H9 (cell line): ENCODE results near the gene MSS51. TPM values are rescaled to one million over a fixed set of nuclear protein-coding genes. Genes with fewer than 3 reads are reported as not detected.

Source experiments
- DNase-seq: peaks from one replicate; pipeline ENCODE4 v3.0.0-alpha.2; 2017
- H2AFZ ChIP-seq: one replicate; pipeline ENCODE4 v1.6.1; 2013; ENCODE audit warnings: mild to moderate bottlenecking, low read length, control low read depth, moderate library complexity
- H2AK5ac ChIP-seq: 2 replicates; pipeline ENCODE4 v1.6.1; 2013; ENCODE audit warnings: low read length, control low read depth, mixed read lengths; ENCODE audit not compliant: insufficient read length
- H2BK120ac ChIP-seq: one replicate; pipeline ENCODE4 v1.6.1; 2013; ENCODE audit warnings: low read depth, mild to moderate bottlenecking, low read length, control low read depth, inconsistent platforms; ENCODE audit not compliant: poor library complexity, severe bottlenecking
- H2BK12ac ChIP-seq: 2 replicates; pipeline ENCODE4 v1.6.1; 2013; ENCODE audit warnings: low read length, control low read depth, mixed read lengths, low read depth; ENCODE audit not compliant: insufficient read length
- H2BK15ac ChIP-seq: 2 replicates; pipeline ENCODE4 v1.6.1; 2013; ENCODE audit warnings: low read depth, low read length, control low read depth
- H2BK20ac ChIP-seq: one replicate; pipeline ENCODE4 v1.6.1; 2013; ENCODE audit warnings: low read depth, mild to moderate bottlenecking, low read length, control low read depth, inconsistent platforms; ENCODE audit not compliant: poor library complexity, severe bottlenecking
- H2BK5ac ChIP-seq: 2 replicates; pipeline ENCODE4 v1.6.1; 2013; ENCODE audit warnings: low read length, control low read depth, mixed read lengths; ENCODE audit not compliant: insufficient read length
- H3K14ac ChIP-seq: 2 replicates; pipeline ENCODE4 v1.6.1; 2013; ENCODE audit warnings: low read length, control low read depth; ENCODE audit not compliant: insufficient read depth
- H3K18ac ChIP-seq: 2 replicates; pipeline ENCODE4 v1.6.1; 2013; ENCODE audit warnings: low read depth, mild to moderate bottlenecking, mixed read lengths, low read length, control low read depth; ENCODE audit not compliant: insufficient read length
- H3K23ac ChIP-seq: 2 replicates; pipeline ENCODE4 v1.6.1; 2013; ENCODE audit warnings: low read length, control low read depth, mixed read lengths, low read depth; ENCODE audit not compliant: insufficient read length
- H3K23me2 ChIP-seq: 2 replicates; pipeline ENCODE4 v1.6.1; 2013; ENCODE audit warnings: low read depth, mild to moderate bottlenecking, mixed read lengths, low read length, control low read depth; ENCODE audit not compliant: insufficient read length, poor library complexity, severe bottlenecking
- H3K27ac ChIP-seq: 2 replicates; pipeline ENCODE4 v1.5.1; 2013; ENCODE audit warnings: low read length, control low read depth, mixed read lengths, low read depth; ENCODE audit not compliant: insufficient read length
- H3K27me3 ChIP-seq: 2 replicates; pipeline ENCODE4 v1.6.1; 2013; ENCODE audit warnings: low read length, control low read depth, inconsistent platforms; ENCODE audit not compliant: insufficient read depth
- H3K4ac ChIP-seq: 2 replicates; pipeline ENCODE4 v1.6.1; 2013; ENCODE audit warnings: low read depth, mild to moderate bottlenecking, control low read depth, inconsistent platforms, low read length, moderate library complexity
- H3K4me1 ChIP-seq: 2 replicates; pipeline ENCODE4 v1.6.1; 2013; ENCODE audit warnings: low read length, control low read depth, inconsistent platforms; ENCODE audit not compliant: insufficient read depth
- H3K4me2 ChIP-seq: 2 replicates; pipeline ENCODE4 v1.6.1; 2013; ENCODE audit warnings: low read length, control low read depth, mixed read lengths; ENCODE audit not compliant: insufficient read length, insufficient read depth
- H3K56ac ChIP-seq: 2 replicates; pipeline ENCODE4 v1.6.1; 2013; ENCODE audit warnings: low read depth, mild to moderate bottlenecking, mixed read lengths, low read length, control low read depth; ENCODE audit not compliant: insufficient read length
- H3K79me1 ChIP-seq: 2 replicates; pipeline ENCODE4 v1.6.1; 2013; ENCODE audit warnings: low read depth, mild to moderate bottlenecking, moderate library complexity, low read length, control low read depth, inconsistent platforms; ENCODE audit not compliant: insufficient read depth, poor library complexity, severe bottlenecking
- H3K79me2 ChIP-seq: 2 replicates; pipeline ENCODE4 v1.6.1; 2013; ENCODE audit warnings: low read length, control low read depth, inconsistent platforms; ENCODE audit not compliant: insufficient read depth
- H3K9ac ChIP-seq: 2 replicates; pipeline ENCODE4 v1.6.1; 2013; ENCODE audit warnings: low read length, control low read depth, mixed read lengths; ENCODE audit not compliant: insufficient read length; ENCODE audit errors: extremely low read depth
- H3K9me3 ChIP-seq: one replicate; pipeline ENCODE4 v1.6.1; 2013; ENCODE audit warnings: low read depth, low read length, inconsistent platforms; ENCODE audit not compliant: control insufficient read depth
- H3T11ph ChIP-seq: one replicate; pipeline ENCODE4 v1.6.1; 2013; ENCODE audit warnings: mild to moderate bottlenecking, low read length, control low read depth, inconsistent platforms
- H4K20me1 ChIP-seq: one replicate; pipeline ENCODE4 v1.6.1; 2013; ENCODE audit not compliant: control insufficient read depth, insufficient read length, insufficient read depth
- H4K5ac ChIP-seq: 2 replicates; pipeline ENCODE4 v1.6.1; 2013; ENCODE audit warnings: low read depth, mild to moderate bottlenecking, mixed read lengths, low read length, control low read depth; ENCODE audit not compliant: insufficient read length
- H4K8ac ChIP-seq: replicated peaks from 2 replicates; pipeline ENCODE4 v1.6.1; 2013; ENCODE audit warnings: low read length, control low read depth, mixed read lengths, low read depth; ENCODE audit not compliant: insufficient read length
- H4K91ac ChIP-seq: 2 replicates; pipeline ENCODE4 v1.6.1; 2013; ENCODE audit warnings: low read depth, mild to moderate bottlenecking, moderate library complexity, mixed read lengths, low read length, control low read depth; ENCODE audit not compliant: insufficient read length
- H3K27ac Mint-ChIP-seq, 3 experiments: 2 replicates in 2 of 3; 3 replicates in 1 of 3; pipeline ENCODE4 v1.8.0; 2020 to 2021; ENCODE audit warnings: mixed read lengths in 3 of 3, mild to moderate bottlenecking in 1 of 3, moderate library complexity in 1 of 3
- H3K27me3 Mint-ChIP-seq: 2 replicates; pipeline ENCODE4 v1.8.0; 2021; ENCODE audit warnings: low read depth, mild to moderate bottlenecking, moderate library complexity, mixed read lengths
- H3K36me3 Mint-ChIP-seq, 3 experiments: 2 replicates in 2 of 3; 3 replicates in 1 of 3; pipeline ENCODE4 v1.8.0; 2020 to 2021; ENCODE audit warnings: low read depth in 3 of 3, mixed read lengths in 3 of 3; ENCODE audit not compliant: insufficient read depth in 1 of 3
- H3K4me1 Mint-ChIP-seq, 2 experiments: 2 replicates each; pipeline ENCODE4 v1.8.0; 2020; ENCODE audit warnings: mixed read lengths in 2 of 2
- H3K4me3 Mint-ChIP-seq, 2 experiments: 2 replicates in 1 of 2; 3 replicates in 1 of 2; pipeline ENCODE4 v1.8.0; 2020 to 2021; ENCODE audit warnings: mild to moderate bottlenecking in 2 of 2, mixed read lengths in 2 of 2, moderate library complexity in 1 of 2
- H3K9me3 Mint-ChIP-seq, 2 experiments: 2 replicates in 1 of 2; 3 replicates in 1 of 2; pipeline ENCODE4 v1.8.0; 2020; ENCODE audit warnings: mild to moderate bottlenecking in 2 of 2, mixed read lengths in 2 of 2, moderate library complexity in 1 of 2
- WGBS: extraction: QIAGEN DNeasy Blood & Tissue Kit; methylation state at CpG from one replicate; pipeline ENCODE4 v1.1.7; 2013; ENCODE audit warnings: missing lambda C conversion rate, low lambda C conversion rate, mixed read lengths; ENCODE audit not compliant: insufficient read length; ENCODE audit errors: extremely low coverage; 5-methylcytosine and 5-hydroxymethylcytosine counted together
- total RNA-seq: library from RNA; stranded (reverse); gene quantifications from 2 replicates; pipeline ENCODE4 v1.2.1, GENCODE V29; 2021
- TF ChIP-seq, protein P1 (sequence below): fragments of 200-600 bp; sonication (generic); conservative IDR thresholded peaks from 3 replicates; pipeline ENCODE4 v1.8.0; 2021; ENCODE audit warnings: antibody characterized with exemption, mild to moderate bottlenecking

MSS51 gene
- total RNA-seq, 1 experiment from 2014 or later = 1.9 TPM

DNA sequence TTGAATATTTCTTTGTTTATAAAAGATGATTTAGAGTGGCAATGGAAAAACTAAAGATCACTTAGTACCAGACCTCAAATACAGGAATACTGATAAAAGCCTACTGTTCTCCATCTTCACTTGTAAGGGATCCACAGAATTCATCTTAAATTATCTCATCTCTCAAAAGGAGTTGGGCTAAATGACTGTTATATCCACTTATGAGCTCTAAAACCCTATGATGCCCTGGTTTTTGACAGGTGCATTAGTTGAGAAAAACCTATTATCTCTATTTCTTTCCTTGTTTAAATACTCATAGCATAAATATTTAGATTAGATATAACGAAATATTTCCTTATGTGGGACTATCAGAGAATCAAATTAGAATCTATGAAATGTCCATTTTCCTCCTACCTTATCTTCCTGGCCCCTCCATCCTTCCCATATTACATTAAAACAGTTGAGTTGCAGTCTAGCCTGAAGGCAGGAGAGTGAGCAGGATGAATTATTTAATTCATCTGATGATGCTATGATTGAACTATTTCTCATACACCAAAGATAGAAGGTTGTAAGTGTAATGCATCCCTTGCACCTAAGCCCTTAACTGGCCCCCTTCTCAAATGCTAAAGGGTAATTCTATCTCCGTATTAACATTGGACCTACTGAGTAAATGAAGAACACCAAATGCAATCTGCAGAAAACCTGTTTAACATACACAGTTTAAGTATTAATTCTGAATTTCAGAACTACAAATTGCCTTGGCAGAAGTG, 32.8 kb upstream of the MSS51 start:
- Mint-ChIP-seq H3K36me3 (peaks cover 2 to 54% (median 26%) of the 10 kb centered on the region in 3 experiments; a peak in 6 of 7 replicates), H3K4me3 (no peak overlapping the region), H3K27me3 (no peaks in the 10 kb centered on the region), H3K4me1 (no peaks in the 10 kb centered on the region), H3K27ac (no peak overlapping the region), H3K9me3 (no peaks in the 10 kb centered on the region)
- Histone ChIP-seq H3K79me2 (no peaks in the 10 kb centered on the region), H3K4ac (no peak overlapping the region), H2BK12ac (no peak overlapping the region), H2BK5ac (no peak overlapping the region), H4K5ac (no peak overlapping the region), H2AK5ac (no peak overlapping the region), H3K23ac (no peak overlapping the region), H3K4me1 (no peaks in the 10 kb centered on the region), H4K91ac (no peak overlapping the region), H3K14ac (no peak overlapping the region), H3K4me2 (no peak overlapping the region), H2BK20ac (no peak overlapping the region), H3K9me3 (no peaks in the 10 kb centered on the region), H3K56ac (no peak overlapping the region), H4K8ac (no peak overlapping the region), H3T11ph (no peak overlapping the region), H3K27me3 (no peaks in the 10 kb centered on the region), H4K20me1 (no peaks in the 10 kb centered on the region), H3K9ac (no peak overlapping the region), H3K18ac (no peak overlapping the region), H2AFZ (no peak overlapping the region), H3K27ac (no peak overlapping the region), H2BK120ac (no peak overlapping the region), H3K23me2 (no peaks in the 10 kb centered on the region), H3K79me1 (no peaks in the 10 kb centered on the region), H2BK15ac (no peak overlapping the region)
- TF ChIP-seq, protein P1, sequence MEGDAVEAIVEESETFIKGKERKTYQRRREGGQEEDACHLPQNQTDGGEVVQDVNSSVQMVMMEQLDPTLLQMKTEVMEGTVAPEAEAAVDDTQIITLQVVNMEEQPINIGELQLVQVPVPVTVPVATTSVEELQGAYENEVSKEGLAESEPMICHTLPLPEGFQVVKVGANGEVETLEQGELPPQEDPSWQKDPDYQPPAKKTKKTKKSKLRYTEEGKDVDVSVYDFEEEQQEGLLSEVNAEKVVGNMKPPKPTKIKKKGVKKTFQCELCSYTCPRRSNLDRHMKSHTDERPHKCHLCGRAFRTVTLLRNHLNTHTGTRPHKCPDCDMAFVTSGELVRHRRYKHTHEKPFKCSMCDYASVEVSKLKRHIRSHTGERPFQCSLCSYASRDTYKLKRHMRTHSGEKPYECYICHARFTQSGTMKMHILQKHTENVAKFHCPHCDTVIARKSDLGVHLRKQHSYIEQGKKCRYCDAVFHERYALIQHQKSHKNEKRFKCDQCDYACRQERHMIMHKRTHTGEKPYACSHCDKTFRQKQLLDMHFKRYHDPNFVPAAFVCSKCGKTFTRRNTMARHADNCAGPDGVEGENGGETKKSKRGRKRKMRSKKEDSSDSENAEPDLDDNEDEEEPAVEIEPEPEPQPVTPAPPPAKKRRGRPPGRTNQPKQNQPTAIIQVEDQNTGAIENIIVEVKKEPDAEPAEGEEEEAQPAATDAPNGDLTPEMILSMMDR = no peak
- DNase-seq = no peak
- WGBS = no CpG with 5 or more reads among the region's 2 CpGs
